Measurements from ENCODE around the gene UBE2Q1.

Gene UBE2Q1

GRCh38 chr1:154575147-154575927 lies 16.9 kb upstream of the UBE2Q1 start:
- Histone ChIP-seq H3K4me1 (ENCODE audit: insufficient read depth, poor library complexity, severe bottlenecking) (no peaks in the 10 kb centered on the region), H3K36me3 (ENCODE audit: low read depth) (peaks cover 1% of the 10 kb centered on the region), H3K9me3 (ENCODE audit: severe bottlenecking) (no peaks in the 10 kb centered on the region), H3K27ac (ENCODE audit: poor library complexity, severe bottlenecking) (no peak overlapping the region), H3K27me3 (ENCODE audit: insufficient read depth, poor library complexity, severe bottlenecking) (no peaks in the 10 kb centered on the region), H3K4me3 (ENCODE audit: severe bottlenecking) (no peak overlapping the region)
- TF ChIP-seq CTCF (IDR thresholded peaks at IDR 0.05; ENCODE audit: poor library complexity, severe bottlenecking): no peak
- no peak for DNase-seq (ENCODE audit: low spot score)
- ATAC-seq (ENCODE audit: low read depth): no peak; the same call in 2 of the 3 replicates

- Histone ChIP-seq H3K4me3 (ENCODE audit: severe bottlenecking) (no peak overlapping the region), H3K9me3 (ENCODE audit: severe bottlenecking) (no peaks in the 10 kb centered on the region), H3K4me1 (ENCODE audit: insufficient read depth, poor library complexity, severe bottlenecking) (no peaks in the 10 kb centered on the region), H3K27me3 (ENCODE audit: insufficient read depth, poor library complexity, severe bottlenecking) (no peaks in the 10 kb centered on the region), H3K27ac (ENCODE audit: poor library complexity, severe bottlenecking) (no peak overlapping the region), H3K36me3 (ENCODE audit: low read depth) (no peaks in the 10 kb centered on the region)
- DNase-seq (ENCODE audit: low spot score) (no peak), ATAC-seq (ENCODE audit: low read depth) (peak; percentile 22; the same call in 2 of the 3 replicates)
- TF ChIP-seq CTCF (IDR thresholded peaks at IDR 0.05; ENCODE audit: poor library complexity, severe bottlenecking): no peak
Measured at GRCh38 chr1:154574716-154575115, 16.3 kb upstream of the UBE2Q1 start.

GRCh38 chr1:154573168-154573510 lies 14.7 kb upstream of the UBE2Q1 start:
- H3K4me1 ChIP-seq (ENCODE audit: insufficient read depth, poor library complexity, severe bottlenecking): no peaks in the 10 kb centered on the region
- no peak for TF ChIP-seq CTCF (IDR thresholded peaks at IDR 0.05; ENCODE audit: poor library complexity, severe bottlenecking)
- H3K27me3 ChIP-seq (ENCODE audit: insufficient read depth, poor library complexity, severe bottlenecking): no peaks in the 10 kb centered on the region

GRCh38 chr1:154572468-154573167 lies 14.2 kb upstream of the UBE2Q1 start:
- Histone ChIP-seq H3K36me3 (ENCODE audit: low read depth) (no peaks in the 10 kb centered on the region), H3K9me3 (ENCODE audit: severe bottlenecking) (no peaks in the 10 kb centered on the region), H3K4me3 (ENCODE audit: severe bottlenecking) (no peak overlapping the region), H3K4me1 (ENCODE audit: insufficient read depth, poor library complexity, severe bottlenecking) (no peaks in the 10 kb centered on the region), H3K27ac (ENCODE audit: poor library complexity, severe bottlenecking) (no peak overlapping the region), H3K27me3 (ENCODE audit: insufficient read depth, poor library complexity, severe bottlenecking) (peaks cover under 1% of the 10 kb centered on the region)
- DNase-seq (ENCODE audit: low spot score) (no peak), ATAC-seq (ENCODE audit: low read depth) (no peak)
- TF ChIP-seq CTCF (IDR thresholded peaks at IDR 0.05; ENCODE audit: poor library complexity, severe bottlenecking): no peak

More at GRCh38 chr1:154573168-154573510, 14.7 kb upstream of the UBE2Q1 start:
- H3K9me3 ChIP-seq (ENCODE audit: severe bottlenecking): no peaks in the 10 kb centered on the region
- H3K4me3 ChIP-seq (ENCODE audit: severe bottlenecking): no peak overlapping the region
- ATAC-seq (ENCODE audit: low read depth) (no peak), DNase-seq (ENCODE audit: low spot score) (no peak)
- no peaks in the 10 kb centered on the region for H3K36me3 ChIP-seq (ENCODE audit: low read depth)
- no peak overlapping the region for H3K27ac ChIP-seq (ENCODE audit: poor library complexity, severe bottlenecking)

- no peak overlapping the region for H3K27ac ChIP-seq (ENCODE audit: poor library complexity, severe bottlenecking)
- DNase-seq (ENCODE audit: low spot score) (no peak), ATAC-seq (ENCODE audit: low read depth) (no peak)
- H3K27me3 ChIP-seq (ENCODE audit: insufficient read depth, poor library complexity, severe bottlenecking): peaks cover 6% of the 10 kb centered on the region
- no peaks in the 10 kb centered on the region for H3K36me3 ChIP-seq (ENCODE audit: low read depth)
- H3K9me3 ChIP-seq (ENCODE audit: severe bottlenecking): no peaks in the 10 kb centered on the region
- TF ChIP-seq CTCF (IDR thresholded peaks at IDR 0.05; ENCODE audit: poor library complexity, severe bottlenecking): no peak
- no peak overlapping the region for H3K4me3 ChIP-seq (ENCODE audit: severe bottlenecking)
- no peaks in the 10 kb centered on the region for H3K4me1 ChIP-seq (ENCODE audit: insufficient read depth, poor library complexity, severe bottlenecking)
Measured at GRCh38 chr1:154571964-154572288, 13.5 kb upstream of the UBE2Q1 start.

Data from RWPE2 (cell line).